DMS 273 (cell line): Measurements from ENCODE around the gene UBE2H.
A peak's percentile ranks its signal among the peaks of the same experiment; 100 is the strongest.

Source experiments
- DNase-seq: peaks from one replicate; lab custom pipeline; 2025; ENCODE audit not compliant: unreplicated experiment; lab: John Stamatoyannopoulos, UW

Gene UBE2H

DNA sequence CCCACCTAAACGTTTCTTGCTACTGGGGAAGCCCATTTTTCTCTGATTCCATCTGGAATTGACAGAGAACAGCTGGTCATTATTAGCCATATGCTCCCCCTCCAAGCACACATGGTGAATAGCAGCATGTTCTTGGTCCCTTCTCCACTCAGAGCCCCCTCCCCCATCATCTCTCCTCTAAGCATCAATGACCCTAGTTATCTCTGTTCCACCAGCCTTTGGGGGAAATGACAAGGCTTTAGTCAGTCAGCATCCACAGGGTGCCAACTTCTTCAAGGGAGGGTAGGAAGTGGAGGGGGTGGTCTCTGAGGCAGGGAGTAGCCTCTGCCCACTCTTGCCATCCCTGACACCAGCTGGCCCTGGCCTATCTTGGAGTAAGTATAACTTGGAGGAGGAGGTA, 163.1 kb downstream of the UBE2H start:
- DNase-seq, result peak; percentile 90

DNA sequence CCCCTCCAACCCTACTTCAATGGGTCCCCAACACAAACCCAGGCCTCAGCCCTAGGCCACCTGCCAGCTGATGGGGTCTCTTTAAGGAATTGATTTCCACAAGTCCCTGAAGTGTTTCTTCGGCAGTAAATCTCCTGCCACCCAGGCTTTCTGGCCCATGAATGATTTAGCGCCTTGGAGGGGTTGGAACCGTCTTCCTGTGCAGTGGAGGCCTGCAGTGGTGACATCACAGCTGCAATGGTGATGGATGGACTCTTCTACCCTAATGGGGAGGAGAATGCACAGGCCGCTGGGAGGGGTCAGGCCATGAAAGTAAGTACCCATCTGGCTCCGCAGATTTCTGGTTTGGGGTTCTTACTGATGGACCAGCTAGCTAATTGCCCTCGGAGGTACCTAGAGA, 163.8 kb downstream of the UBE2H start:
- DNase-seq, result peak; percentile 50

DNA sequence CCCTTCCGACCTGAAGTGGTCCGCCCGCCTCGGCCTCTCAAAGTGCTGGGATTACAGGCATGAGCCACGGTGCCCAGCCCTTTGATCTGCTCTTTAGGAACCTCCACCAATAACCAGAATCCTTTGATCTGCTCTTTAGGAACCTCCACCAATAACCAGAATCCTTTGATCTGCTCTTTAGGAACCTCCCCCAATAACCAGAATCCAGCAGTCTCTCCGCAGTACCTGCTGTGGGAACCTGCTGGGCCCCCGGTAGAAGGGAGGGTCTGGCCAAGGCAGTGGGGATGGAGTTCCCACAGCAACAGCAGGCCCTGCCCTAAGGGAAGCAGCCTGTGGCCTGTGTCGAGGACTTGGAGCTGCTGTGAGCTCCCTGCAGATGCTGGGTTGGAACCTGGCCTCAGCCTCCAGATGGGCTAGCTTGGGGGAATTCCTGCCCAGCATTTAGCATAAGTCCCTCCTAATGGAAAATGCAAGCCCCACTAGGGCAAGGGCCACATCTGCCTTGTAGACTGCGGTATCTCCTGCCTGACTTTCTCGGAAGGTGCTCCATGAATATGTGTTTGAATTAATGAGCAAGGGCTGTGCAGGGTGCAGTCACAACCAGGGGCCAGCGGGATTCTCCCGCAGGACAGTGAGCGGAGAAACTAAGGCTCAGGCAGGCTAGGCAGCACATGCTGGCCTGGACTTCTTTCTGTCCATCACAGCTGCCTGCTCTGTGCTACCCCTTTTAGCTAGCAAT, 165.8 kb downstream of the UBE2H start:
- DNase-seq, result peak; percentile 98

DNA sequence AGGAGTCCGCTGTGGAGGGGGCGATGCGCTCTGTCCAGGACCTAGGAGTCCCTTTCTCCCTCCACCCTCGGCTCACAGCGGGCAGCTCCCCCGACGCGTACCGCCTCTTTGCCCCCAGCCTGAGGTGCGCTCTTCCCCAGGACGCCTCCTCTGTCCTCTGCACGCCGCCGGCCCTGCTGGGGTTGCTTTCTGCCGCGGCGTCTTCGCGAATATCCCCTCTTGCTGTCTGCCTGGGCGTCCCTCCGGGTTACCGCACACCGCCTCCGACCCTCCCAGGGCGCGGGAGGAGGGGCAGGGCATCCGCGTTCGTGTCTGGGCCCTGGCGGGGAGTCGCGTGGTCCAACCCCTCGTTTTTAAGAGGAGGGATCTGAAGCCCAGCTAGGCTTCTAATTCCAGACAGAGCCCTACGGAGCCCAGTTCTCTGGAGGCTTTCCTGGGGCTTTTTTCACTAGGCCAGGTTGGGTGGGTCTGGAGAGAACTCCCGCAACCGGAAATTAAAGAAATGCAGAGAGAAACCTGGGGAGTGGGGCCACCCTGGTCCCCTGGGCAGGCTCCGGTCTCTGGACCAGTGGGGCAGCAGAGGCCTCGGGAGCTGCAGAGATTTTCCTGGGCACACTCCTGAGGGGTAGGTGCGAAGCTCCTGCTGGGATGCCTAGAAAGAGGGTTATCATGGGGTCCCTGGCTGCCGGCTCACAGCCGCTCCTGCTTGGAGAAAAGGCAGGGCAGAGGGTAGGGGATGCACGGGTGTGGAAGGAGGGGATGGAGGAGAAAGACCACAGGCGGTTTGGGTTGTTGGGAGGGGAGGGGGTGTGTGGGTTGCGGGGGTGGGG, 166.9 kb downstream of the UBE2H start:
- DNase-seq, result no peak

DNA sequence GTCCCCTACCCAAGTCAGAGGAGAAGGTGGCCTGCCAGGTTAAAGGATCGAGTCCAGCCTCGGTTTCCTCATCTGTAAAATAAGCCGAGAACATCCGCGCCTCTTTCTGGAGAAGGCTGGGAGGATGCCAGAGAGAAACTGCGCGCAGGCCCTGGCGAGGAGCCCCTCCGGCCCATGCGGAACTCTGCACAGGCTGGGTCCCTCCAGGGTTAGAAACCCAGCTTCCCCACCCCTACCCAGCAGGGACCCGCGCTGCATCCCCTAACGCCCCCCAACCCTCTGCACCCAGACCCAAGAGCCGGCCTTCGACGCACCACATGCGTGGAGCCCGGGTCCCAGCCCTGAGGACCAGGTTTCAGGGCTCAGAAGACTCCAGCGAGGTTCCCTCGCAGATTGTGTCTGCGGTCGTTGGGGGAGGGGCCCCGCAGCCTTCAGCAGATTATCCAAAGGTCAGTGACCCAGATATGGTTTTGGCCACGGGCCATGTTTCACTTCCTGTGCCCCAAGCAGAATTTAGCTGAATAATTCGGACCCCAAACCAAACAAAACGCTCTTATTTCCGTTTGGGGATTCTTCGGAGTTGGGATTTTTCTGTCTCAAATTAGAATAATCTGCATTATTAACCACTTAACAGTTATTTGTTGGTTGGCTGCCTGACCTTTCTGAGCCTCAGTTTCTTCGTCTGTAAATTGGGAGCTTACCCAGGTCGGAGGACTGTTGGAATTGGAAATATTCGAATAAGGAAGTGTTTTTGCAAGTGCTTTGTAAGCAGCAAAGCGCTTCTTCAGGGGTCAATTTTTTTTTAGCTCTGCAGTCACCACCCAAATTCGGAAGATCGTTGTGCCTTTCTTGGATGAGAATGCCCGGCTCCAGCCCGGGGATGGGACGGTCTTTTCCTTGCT, 167.7 kb downstream of the UBE2H start:
- DNase-seq, result no peak

DNA sequence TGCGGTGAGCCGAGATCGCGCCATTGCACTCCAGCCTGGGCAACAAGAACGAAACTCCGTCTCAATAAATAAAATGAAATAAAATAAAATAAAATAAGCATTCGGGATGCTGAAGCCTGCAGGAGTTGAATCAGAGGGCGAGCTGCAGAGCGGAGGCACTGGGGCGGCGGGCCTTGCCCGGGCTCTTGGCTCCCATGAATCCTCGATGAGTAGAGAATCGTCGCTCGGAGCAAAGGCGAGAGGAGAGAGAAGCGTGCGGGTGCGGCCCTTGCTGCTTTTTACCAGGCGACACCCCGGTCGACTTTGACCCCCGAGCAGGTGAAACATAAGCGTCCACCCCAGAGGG, 168.3 kb downstream of the UBE2H start:
- DNase-seq, result no peak

DNA sequence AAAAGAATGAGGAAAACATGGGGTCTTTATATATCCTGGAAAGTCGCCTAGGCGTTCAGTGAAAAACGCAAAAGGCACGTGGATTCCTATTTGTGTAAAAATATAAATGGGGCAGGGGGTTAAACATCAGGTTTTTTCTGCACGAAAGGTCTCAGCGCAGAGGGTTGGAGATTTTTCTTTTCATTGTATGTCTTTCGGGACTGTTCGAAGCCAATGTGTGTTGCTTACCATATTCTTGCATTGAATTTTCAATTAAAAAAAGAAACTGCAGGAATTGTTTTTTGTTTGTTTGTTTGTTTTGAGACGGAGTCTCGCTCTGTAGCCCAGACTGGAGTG, 169.2 kb downstream of the UBE2H start:
- DNase-seq, result no peak

DNA sequence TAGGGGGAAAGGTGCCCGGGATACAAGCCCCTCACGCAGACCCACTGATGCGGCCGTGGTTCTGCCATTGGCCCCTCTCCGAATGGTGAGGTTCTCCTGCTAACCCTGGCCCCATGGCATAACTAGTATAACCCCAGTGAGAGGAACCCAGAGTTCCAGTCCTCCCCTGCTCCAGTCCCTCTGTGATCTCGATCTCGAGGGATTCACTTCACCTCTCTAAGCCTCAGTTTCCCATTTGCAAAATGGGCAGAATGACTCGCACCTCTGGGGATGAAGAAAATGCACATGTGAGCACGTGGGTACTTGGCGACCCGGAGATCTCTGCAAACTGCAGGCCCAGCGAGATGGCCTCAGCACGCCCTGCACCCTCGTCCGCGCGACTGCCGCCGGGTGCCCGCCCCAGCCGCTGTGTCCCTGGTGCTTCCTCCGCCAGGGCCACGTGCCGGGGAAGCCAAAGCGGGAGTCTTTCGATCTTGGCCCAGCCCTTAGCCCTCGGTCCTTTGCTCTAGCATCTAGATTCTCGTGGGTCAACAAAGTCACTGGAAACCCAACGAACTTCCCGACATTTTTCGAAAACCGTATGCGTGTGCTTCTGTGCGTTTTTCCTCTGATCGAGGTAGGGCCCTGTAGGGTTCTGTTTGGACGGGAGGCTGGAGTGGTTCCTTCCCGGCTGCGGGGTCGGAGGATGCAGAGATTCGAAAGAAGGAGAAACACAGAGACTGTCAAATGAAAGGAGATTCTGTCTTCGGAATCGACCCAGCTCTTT, 169.8 kb downstream of the UBE2H start:
- no peak for DNase-seq

DNA sequence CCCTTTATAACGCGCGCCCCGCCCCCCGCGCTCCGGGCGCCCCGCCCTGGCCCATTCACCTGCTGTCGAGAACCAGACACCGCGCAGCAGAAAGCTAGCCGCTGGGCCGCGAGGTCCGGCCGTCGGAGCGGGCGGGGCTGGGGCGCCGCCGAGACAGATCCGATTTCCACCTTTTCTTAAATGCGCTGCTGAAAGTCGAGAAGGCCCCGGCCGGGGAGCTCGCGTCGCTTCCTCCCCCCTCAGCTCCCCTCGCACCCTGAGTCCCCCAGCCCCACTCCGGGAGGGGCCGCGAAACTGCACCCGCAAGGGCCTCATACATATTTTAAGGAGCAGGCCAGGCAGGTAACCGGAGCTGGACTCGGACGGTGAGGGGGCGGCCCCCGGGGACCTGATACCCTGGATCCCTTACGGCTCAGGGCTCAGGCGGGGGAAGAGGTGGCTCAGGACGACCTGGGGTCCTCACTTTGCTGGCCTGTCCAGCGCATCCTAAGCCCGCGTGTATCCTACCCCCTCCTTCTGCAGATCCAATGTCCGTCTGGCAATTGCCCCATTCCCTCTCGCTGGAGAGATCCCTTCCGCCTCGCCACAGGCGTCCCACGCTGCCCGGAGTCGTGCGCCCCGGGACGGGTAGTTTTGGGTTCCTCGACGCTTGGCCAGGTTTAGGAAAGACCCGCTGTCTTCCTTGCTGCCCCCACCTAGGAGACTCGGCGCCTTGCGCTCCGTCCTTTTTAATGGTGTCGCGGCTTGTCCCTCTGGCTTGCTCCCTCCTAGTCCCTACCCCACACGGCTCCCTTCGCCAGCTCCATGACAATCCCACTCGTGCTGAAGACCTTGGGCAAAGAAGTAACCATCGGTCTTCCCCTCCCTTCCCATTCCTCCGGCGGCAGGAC, 170.6 kb downstream of the UBE2H start:
- peak; percentile 82 for DNase-seq

DNA sequence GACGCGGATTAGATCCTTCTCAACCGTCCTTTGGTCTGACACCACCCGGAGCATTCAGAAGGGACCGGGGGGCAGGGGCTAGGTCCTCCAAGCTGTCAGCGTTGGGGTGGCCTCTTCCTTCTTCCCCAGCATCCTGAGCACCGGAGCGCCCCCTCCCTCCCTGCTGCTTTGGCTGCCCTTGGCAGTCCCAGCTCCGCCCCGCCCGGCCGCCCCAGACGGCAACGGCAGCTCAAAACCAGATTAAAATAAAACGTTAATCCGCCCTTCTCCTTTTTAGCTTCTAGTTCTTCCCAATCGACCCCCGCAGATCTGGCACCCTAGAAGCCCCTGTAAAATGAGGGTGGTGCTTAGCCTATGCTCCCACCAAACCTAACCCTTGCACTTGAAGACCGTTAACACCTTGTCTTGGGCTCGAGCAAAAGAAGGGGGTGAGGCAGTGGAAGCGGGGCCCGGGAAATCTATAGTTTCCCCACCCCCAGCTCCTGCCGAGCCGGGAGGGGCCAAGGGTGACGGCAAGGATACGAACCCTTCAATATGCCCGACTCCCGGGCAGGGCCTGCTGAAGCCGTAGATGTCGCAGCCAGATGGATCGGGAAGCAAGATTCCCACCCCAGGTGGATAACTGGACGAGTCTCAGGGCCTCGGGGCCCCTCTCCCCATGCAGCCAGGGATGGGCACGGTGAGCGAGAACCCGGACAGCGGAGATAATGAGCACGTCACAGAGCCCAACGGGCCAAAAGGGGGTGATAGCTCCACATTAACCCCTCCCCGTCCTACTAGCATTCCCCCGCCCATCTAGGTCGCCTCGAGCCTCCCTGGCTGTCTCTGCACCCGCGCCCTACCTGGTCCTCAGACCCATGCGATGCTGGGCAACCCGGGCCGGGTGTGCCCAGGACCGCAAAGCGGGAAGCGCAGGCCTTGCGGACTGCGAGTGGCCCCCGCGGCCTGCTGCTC, 171.5 kb downstream of the UBE2H start:
- DNase-seq, result peak; percentile 84
